Liver (tissue), 9 donors: ENCODE measurements around the gene B4GALT2. TPM values are rescaled to one million over a fixed set of nuclear protein-coding genes. Genes with fewer than 3 reads are reported as not detected.

Source experiments
- DNase-seq: peaks from one replicate; pipeline ENCODE4 v3.0.0-alpha.2; 2017; ENCODE audit warnings: low spot score
- H3K27ac ChIP-seq, 2 donors: one replicate each; pipeline ENCODE4 v1.7.0; 2013; ENCODE audit warnings: inconsistent platforms in 2 of 2, low read length in 2 of 2, control low read depth in 1 of 2, low read depth in 1 of 2, mild to moderate bottlenecking in 1 of 2
- H3K27me3 ChIP-seq, 4 donors: one replicate each; pipeline versions ENCODE4 v1.6.1 to v1.7.0; 2013; ENCODE audit warnings: low read length in 3 of 4, inconsistent platforms in 1 of 4, mild to moderate bottlenecking in 1 of 4, moderate library complexity in 1 of 4; ENCODE audit not compliant: control insufficient read depth in 4 of 4, insufficient read depth in 4 of 4
- H3K36me3 ChIP-seq, 4 donors: one replicate each; pipeline versions ENCODE4 v1.6.1 to v1.7.0; 2013; ENCODE audit warnings: low read length in 3 of 4, mild to moderate bottlenecking in 3 of 4, low read depth in 1 of 4, moderate library complexity in 1 of 4; ENCODE audit not compliant: control insufficient read depth in 4 of 4, insufficient read depth in 3 of 4
- H3K4me1 ChIP-seq, 4 donors: one replicate each; pipeline versions ENCODE4 v1.6.1 to v1.7.0; 2013; ENCODE audit warnings: low read length in 3 of 4, mild to moderate bottlenecking in 3 of 4, moderate library complexity in 1 of 4; ENCODE audit not compliant: control insufficient read depth in 4 of 4, insufficient read depth in 4 of 4
- H3K4me3 ChIP-seq, 3 donors: one replicate each; pipeline versions ENCODE4 v1.6.1 to v1.7.0; 2013; ENCODE audit warnings: low read length in 3 of 3, control low read depth in 1 of 3, low read depth in 1 of 3, mild to moderate bottlenecking in 1 of 3
- H3K9ac ChIP-seq, 2 donors: one replicate each; pipeline ENCODE4 v1.7.0; 2013; ENCODE audit warnings: low read length in 2 of 2, mild to moderate bottlenecking in 2 of 2, moderate library complexity in 2 of 2, control low read depth in 1 of 2, low read depth in 1 of 2
- H3K9me3 ChIP-seq, 4 donors: one replicate each; pipeline versions ENCODE4 v1.6.1 to v1.7.0; 2013; ENCODE audit warnings: low read length in 3 of 4; ENCODE audit not compliant: control insufficient read depth in 4 of 4
- CTCF ChIP-seq: fragments of 150-350 bp; IDR thresholded peaks from 2 replicates; pipeline ENCODE4 v1.5.1; 2017; ENCODE audit warnings: improper control_type of control experiment, low read depth, low read length; ENCODE audit not compliant: missing input control
- FOXA1 ChIP-seq: IDR thresholded peaks from 2 replicates; pipeline ENCODE4 v1.6.1; 2016; ENCODE audit warnings: antibody characterized with exemption
- GABPA ChIP-seq, 2 donors: IDR thresholded peaks in 1 of 2; conservative IDR thresholded peaks in 1 of 2; 2 replicates each; pipeline ENCODE4 v1.6.1; 2016; ENCODE audit warnings: antibody characterized with exemption in 2 of 2, mild to moderate bottlenecking in 1 of 2, moderate library complexity in 1 of 2
- HNF4A ChIP-seq, 2 donors: conservative IDR thresholded peaks; 2 replicates each; pipeline ENCODE4 v1.6.1; 2016; ENCODE audit warnings: antibody characterized with exemption in 2 of 2, mild to moderate bottlenecking in 2 of 2
- HNF4G ChIP-seq: IDR thresholded peaks from 2 replicates; pipeline ENCODE4 v1.6.1; 2016; ENCODE audit warnings: antibody characterized with exemption
- JUND ChIP-seq, 2 donors: IDR thresholded peaks; 2 replicates each; pipeline ENCODE4 v1.6.1; 2016; ENCODE audit warnings: antibody characterized with exemption in 2 of 2
- MAX ChIP-seq: IDR thresholded peaks from 2 replicates; pipeline ENCODE4 v1.6.1; 2016; ENCODE audit warnings: antibody characterized with exemption
- NR2F2 ChIP-seq: IDR thresholded peaks from 2 replicates; pipeline ENCODE4 v1.6.1; 2016; ENCODE audit warnings: antibody characterized with exemption
- RAD21 ChIP-seq, 2 donors: IDR thresholded peaks; 2 replicates each; pipeline ENCODE4 v1.6.1; 2016; ENCODE audit warnings: antibody characterized with exemption in 2 of 2, mild to moderate bottlenecking in 2 of 2
- SP1 ChIP-seq: IDR thresholded peaks from 2 replicates; pipeline ENCODE4 v1.6.1; 2018; ENCODE audit warnings: antibody characterized with exemption, mild to moderate bottlenecking
- WGBS: extraction: QIAGEN DNeasy Blood & Tissue Kit; methylation state at CpG from one replicate; pipeline ENCODE4 v1.1.7; 2013; 5-methylcytosine and 5-hydroxymethylcytosine counted together
- polyA plus RNA-seq, 2 donors: library from polyadenylated mRNA; stranded (reverse) in 1 of 2; unstranded in 1 of 2; fragments of 200-250 nt in 1 of 2; fragments of >200 nt in 1 of 2; fragmentation: Nextera tagmentation in 1 of 2; extraction: Ambion mirVana in 1 of 2; gene quantifications; one replicate each; pipeline versions ENCODE4 v1.2.1 to v1.2.3, GENCODE V29; 2013 to 2015
- total RNA-seq, 2 donors: library from RNA; depleted of rRNA; stranded (reverse); fragments of >200 nt; gene quantifications; one replicate each; pipeline ENCODE4 v1.2.3, GENCODE V29; 2014
- TF ChIP-seq, protein P1 (sequence below): IDR thresholded peaks from 2 replicates; pipeline ENCODE4 v1.6.1; 2016; ENCODE audit warnings: antibody characterized with exemption
- TF ChIP-seq, protein P2 (sequence below): IDR thresholded peaks from 2 replicates; pipeline ENCODE4 v1.6.1; 2016; ENCODE audit warnings: antibody characterized with exemption, mild to moderate bottlenecking
- TF ChIP-seq, protein P3 (sequence below): IDR thresholded peaks from 2 replicates; pipeline ENCODE4 v1.6.1; 2016; ENCODE audit warnings: antibody characterized with exemption
- donor health status: healthy.
- donor health status: healthy.
- donor health status: healthy.
- donor health status: healthy.
- donor health status: healthy.

Gene B4GALT2
- total and polyA plus RNA-seq, 4 donors: 2.9 to 31.5 (median 16.1) TPM

DNA sequence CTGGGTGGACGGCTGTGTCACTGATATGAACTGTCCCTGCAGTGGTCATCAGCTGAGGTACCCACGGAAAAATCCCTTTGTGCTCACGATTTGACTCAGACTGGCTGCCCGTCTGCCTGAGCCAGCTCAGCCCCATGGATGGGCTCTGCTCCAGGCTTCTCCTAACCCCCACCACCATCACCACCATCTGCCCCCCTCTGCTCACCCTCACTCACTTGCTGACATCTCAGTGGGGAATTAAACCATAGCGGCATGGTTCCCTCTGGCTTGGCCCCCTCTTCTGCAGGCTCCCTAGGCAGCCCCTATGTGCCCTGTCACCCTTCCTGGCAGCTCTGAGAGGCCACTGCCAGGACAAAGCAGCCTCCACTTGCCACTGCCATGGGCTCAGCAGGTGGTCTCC, 34.9 kb downstream of the B4GALT2 start:
- 84% methylated on average over 5 of the region's 5 CpGs for WGBS
- TF ChIP-seq, protein P1, sequence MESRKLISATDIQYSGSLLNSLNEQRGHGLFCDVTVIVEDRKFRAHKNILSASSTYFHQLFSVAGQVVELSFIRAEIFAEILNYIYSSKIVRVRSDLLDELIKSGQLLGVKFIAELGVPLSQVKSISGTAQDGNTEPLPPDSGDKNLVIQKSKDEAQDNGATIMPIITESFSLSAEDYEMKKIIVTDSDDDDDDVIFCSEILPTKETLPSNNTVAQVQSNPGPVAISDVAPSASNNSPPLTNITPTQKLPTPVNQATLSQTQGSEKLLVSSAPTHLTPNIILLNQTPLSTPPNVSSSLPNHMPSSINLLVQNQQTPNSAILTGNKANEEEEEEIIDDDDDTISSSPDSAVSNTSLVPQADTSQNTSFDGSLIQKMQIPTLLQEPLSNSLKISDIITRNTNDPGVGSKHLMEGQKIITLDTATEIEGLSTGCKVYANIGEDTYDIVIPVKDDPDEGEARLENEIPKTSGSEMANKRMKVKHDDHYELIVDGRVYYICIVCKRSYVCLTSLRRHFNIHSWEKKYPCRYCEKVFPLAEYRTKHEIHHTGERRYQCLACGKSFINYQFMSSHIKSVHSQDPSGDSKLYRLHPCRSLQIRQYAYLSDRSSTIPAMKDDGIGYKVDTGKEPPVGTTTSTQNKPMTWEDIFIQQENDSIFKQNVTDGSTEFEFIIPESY: no peak
- TF ChIP-seq, protein P2, sequence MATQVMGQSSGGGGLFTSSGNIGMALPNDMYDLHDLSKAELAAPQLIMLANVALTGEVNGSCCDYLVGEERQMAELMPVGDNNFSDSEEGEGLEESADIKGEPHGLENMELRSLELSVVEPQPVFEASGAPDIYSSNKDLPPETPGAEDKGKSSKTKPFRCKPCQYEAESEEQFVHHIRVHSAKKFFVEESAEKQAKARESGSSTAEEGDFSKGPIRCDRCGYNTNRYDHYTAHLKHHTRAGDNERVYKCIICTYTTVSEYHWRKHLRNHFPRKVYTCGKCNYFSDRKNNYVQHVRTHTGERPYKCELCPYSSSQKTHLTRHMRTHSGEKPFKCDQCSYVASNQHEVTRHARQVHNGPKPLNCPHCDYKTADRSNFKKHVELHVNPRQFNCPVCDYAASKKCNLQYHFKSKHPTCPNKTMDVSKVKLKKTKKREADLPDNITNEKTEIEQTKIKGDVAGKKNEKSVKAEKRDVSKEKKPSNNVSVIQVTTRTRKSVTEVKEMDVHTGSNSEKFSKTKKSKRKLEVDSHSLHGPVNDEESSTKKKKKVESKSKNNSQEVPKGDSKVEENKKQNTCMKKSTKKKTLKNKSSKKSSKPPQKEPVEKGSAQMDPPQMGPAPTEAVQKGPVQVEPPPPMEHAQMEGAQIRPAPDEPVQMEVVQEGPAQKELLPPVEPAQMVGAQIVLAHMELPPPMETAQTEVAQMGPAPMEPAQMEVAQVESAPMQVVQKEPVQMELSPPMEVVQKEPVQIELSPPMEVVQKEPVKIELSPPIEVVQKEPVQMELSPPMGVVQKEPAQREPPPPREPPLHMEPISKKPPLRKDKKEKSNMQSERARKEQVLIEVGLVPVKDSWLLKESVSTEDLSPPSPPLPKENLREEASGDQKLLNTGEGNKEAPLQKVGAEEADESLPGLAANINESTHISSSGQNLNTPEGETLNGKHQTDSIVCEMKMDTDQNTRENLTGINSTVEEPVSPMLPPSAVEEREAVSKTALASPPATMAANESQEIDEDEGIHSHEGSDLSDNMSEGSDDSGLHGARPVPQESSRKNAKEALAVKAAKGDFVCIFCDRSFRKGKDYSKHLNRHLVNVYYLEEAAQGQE: no peak
- TF ChIP-seq NR2F2: no peak

DNA sequence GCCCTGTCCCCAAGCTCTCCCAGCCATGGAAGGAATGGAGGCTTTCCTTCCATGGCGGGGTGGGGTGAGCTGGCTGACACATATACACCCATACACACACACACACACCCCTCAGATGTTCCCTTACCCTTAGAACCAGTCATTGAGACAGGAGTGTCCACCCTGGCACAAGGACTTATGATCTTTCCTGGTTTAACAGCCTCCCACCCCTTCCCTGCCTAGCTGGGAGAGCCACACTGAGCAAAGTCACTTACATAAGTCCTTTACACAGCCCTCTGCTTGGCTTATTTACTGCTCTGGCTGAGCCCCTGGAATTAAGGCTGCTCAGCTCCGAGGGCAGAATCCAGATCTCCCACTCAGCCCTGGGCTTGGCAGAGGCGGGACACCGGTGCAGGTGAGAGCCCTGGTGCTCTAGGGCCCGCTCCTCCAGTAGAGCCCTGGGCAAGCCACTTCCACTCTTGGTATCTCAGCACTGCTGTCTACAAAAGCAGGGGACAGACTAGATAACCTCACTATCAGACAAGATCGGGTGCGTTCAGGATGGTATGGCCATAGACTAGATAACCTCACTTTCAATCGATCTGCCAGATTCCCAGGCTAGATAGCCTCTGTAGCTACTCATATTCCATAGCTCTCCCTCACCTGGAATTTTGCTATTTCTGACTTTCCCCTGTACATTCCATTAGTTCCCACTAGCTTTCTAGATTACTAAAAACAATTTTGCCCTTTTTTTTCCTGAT, 35.5 kb downstream of the B4GALT2 start:
- Histone ChIP-seq H3K36me3 (no peaks in the 10 kb centered on the region), H3K27me3 (no peaks in the 10 kb centered on the region), H3K27ac (no peak overlapping the region), H3K9ac (no peak overlapping the region), H3K4me1 (no peaks in the 10 kb centered on the region), H3K9me3 (no peaks in the 10 kb centered on the region), H3K4me3 (no peak overlapping the region)
- no peak for TF ChIP-seq RAD21 (IDR thresholded peaks at IDR 0.05)
- TF ChIP-seq FOXA1: no peak
- TF ChIP-seq CTCF: no peak
- TF ChIP-seq, protein P1: no peak
- no peak for TF ChIP-seq JUND (IDR thresholded peaks at IDR 0.05)
- no peak for TF ChIP-seq HNF4G
- TF ChIP-seq HNF4A (conservative IDR thresholded peaks at IDR 0.05): no peak
- no peak for TF ChIP-seq SP1
- TF ChIP-seq MAX: no peak
- no peak for TF ChIP-seq GABPA (IDR thresholded peaks at IDR 0.05 in 1 of 2, conservative IDR thresholded peaks at IDR 0.05 in 1 of 2)
- TF ChIP-seq, protein P3, sequence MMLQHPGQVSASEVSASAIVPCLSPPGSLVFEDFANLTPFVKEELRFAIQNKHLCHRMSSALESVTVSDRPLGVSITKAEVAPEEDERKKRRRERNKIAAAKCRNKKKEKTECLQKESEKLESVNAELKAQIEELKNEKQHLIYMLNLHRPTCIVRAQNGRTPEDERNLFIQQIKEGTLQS: no peak
- no peak for DNase-seq
- WGBS: 70% methylated on average over 8 of the region's 8 CpGs

More for the DNA sequence above, 34.9 kb downstream of the B4GALT2 start:
- Histone ChIP-seq H3K9me3 (no peaks in the 10 kb centered on the region), H3K4me1 (no peaks in the 10 kb centered on the region), H3K9ac (no peak overlapping the region), H3K36me3 (no peaks in the 10 kb centered on the region), H3K4me3 (no peak overlapping the region), H3K27me3 (no peaks in the 10 kb centered on the region), H3K27ac (no peak overlapping the region)
- no peak for DNase-seq
